Renal cortical epithelial cell (primary cell): ENCODE data around the gene KIRREL1. TPM values are rescaled to one million over a fixed set of nuclear protein-coding genes. Genes with fewer than 3 reads are reported as not detected.
A peak's percentile ranks its signal among the peaks of the same experiment; 100 is the strongest.

Experiments used
- DNase-seq: peaks from one replicate; pipeline ENCODE4 v3.0.0-alpha.2; 2011; ENCODE audit warnings: low read depth
- total RNA-seq: library from RNA; depleted of rRNA; stranded (reverse); fragments of >200 nt; gene quantifications from 2 replicates; pipeline ENCODE4 v1.2.3, GENCODE V29; 2014

KIRREL1 gene
- 161 and 297 TPM in 2 replicates for total RNA-seq

DNA sequence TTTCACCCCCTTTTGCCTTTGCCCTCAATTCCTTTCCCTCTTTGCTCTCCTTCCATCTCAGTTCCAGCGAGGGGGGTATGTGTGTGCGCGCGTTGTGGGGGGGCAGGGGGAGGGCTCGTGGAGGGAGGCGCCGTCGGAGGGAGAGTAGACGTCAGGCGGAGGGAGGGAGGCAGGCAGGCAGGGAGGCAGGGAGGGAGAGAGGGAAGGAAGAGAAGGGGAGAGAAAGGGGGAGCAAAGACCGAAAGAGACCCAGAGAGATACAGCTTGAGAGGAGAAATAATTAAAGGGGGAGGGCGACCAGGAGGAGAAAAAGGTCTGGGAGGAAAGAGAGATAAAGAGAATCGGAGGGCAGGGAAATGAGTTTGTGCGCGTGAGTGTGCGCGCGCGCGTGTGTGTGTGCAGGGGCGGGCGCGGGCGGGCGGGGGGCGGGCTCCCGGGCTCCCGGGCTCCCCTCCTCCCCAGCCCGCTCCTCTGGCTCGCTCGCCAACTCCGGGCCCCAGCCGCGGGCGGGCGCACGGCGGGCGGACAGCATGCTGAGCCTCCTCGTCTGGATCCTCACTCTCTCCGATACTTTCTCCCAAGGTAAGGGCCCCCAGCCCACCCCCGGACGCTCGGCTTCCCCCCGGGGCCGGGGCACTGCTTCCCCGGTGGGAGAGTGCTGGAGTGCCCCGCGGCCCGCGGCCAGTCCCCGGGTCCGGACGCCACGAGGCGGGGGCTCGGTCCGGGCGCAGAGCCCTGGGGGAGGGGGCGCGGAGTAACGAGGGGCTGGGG lies at the start of gene KIRREL1:
TSS of gene KIRREL1 (plus strand) at position 499 of the 771 bp plus-strand sequence. CDS start at position 531, 32 bp downstream.
- DNase-seq, result no peak

DNA sequence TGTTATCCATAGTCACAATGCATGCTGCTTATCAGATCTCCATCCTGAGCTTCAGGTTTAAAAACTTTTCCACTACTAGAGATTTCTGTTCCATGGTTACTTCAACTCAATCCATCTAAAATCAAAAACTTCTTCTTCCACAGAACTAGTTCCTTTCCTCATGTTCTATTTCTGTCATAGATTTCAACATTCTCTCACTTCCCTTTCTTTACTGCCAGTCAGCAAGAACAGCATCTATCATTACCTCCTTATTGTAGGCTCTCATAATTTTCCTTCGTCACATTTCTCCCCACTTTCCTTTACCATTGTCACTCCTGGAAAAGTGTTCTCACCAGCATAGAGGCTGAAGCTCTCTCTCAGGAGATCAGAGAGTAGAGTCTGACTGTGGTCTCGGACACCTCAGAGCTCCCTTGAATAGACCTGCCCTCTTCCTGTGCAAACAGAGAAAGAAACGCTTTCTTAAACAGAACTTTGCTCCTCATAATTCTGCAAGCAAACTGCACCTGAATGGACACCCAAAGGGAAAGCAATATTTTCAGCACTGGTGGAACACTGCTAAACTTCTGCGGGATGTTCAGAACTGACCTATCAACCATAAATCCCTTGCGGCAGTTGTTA lies 48.7 kb upstream of the KIRREL1 start:
- no peak for DNase-seq

DNA sequence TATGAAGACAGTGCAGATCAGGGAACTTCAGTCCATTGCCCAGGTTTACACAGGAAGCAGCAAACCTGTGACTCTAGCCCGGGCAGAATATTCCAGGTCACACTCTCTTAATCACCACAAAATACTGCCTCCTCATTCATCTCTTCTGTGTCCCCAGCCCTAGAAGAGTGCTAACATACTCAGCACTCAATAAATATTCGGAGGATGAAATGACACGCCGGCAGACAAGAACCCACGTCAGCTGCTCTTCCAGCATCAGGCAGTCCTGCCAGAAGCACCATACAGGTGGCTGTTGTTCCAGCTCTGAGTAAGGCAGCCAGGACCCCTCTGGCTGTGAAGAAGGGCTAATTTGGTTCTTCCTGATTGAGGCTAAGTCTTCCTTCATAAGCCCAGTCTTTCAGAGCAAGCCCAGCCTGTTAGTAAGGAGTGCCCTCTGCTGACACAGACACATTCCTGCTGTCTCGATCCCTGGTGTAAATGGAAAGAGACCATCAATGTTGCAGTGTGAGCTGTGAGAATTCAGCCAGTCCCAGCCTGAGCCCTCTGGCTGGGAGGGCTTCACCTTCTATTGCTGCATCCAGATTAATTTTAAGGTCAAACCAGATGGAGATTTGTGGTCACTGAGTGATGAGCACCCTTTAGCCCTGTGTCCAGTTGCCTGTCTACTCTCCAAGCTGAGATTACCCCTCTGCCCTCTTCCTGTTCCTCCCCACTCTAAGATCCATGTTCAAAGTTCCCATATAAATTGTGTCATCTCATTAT lies 45.0 kb upstream of the KIRREL1 start:
- DNase-seq, result peak; percentile 65

DNA sequence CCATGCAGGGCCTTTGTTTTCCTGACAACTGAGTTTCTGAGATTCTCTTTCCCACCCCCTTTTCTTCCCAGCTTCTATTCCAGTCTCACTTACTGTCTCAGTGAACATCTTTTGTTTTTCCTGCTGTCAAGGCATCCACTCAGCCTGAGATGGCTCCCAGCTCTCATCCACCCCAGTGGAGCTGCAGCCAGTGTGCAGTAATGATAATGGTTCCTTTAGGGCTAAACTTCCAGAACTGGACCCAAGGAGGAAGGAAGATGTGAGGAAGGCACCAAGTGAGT lies 44.4 kb upstream of the KIRREL1 start:
- no peak for DNase-seq

DNA sequence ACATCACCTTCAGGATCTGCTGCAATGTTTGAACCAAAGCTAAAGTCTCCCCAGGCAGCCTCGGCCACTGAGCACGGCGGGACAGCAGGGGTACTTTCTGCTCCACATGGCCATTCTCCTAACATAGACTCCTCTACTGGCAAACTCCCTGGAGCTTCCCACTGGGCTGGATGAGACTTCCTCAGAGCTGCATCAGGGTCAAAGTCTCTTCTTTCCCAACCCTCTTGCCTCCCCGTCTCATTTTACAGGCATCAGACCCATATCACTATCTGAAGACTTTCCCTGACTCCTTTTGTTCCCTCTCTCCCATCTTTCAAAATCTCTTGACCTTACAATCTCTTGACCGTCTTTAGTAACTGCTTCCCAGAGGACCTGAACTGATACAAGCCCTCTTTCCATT lies 42.2 kb upstream of the KIRREL1 start:
- DNase-seq, result no peak

DNA sequence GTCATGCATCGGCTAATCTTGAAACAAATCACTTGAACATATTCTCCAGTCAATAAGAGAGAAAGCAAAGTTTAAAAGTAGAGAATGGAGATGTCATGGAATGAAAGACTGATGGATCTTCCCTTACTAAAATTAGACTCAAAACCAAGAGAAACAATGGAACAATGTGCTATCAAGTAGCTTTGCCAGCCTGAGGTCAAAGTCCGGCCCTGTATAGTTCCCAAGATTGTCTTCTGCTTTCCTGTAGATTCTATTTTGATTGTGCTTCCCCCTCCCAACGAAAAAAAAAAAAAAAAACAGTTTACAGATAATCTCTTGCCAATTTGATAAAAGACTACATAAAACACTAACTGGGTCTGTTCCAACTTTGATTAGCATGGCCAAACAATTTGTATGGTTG lies 40.8 kb upstream of the KIRREL1 start:
- DNase-seq, result peak; percentile 27

DNA sequence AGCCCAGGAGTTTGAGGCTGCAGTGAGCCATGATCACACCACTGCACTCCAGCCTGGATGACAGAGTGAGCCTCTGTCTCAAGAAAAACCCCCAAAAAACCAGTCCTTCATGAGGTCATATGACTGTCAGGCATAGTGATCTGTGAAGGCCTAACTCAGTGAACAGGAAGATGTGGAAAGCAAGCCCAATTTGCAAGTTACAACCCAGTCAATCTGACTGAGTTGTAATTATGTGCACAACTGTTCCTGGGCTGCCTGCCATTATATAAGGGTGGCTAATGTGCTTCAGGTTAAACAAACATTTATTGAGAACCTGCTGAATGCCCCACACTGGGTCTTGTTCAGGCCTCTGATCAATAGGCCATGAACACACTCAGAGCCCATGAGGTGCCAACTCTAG lies 38.2 kb upstream of the KIRREL1 start:
- no peak for DNase-seq

DNA sequence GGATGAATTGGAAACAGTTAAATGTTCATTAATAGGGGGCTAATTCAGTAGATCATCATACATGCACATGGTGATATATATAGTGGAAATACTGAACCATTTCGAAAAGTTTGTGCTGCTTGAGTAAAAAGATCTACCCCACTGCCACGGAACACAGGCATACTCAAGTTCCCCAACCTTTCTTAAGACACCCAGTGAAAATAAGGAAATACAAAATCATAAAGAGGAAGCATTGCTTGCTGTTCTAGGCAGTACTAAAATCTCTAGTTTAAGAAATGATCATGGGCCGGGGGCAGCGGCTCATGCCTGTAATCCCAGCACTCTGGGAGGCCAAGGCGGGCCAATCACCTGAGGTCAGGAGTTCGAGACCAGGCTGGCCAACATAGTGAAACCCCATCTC lies 37.6 kb upstream of the KIRREL1 start:
- no peak for DNase-seq

DNA sequence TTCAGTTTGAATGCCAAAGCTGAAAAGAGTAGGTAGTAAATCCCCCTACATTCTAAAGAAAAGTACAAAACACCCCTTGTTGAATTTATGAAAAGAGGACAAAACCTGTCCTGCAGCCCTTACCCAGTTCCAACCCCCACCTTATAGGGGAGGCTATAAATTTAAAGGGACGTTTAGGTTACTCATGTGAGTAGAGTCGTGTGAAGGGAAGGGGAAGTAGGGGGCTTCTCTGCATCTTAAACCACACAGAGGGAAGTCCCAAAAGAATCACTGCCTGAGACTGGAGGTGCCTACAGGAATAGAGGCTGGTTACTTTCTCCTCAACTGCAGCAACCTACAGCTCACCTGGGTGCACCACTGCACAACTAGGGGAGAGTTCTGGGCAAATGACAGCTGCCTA lies 36.7 kb upstream of the KIRREL1 start:
- DNase-seq, result no peak

DNA sequence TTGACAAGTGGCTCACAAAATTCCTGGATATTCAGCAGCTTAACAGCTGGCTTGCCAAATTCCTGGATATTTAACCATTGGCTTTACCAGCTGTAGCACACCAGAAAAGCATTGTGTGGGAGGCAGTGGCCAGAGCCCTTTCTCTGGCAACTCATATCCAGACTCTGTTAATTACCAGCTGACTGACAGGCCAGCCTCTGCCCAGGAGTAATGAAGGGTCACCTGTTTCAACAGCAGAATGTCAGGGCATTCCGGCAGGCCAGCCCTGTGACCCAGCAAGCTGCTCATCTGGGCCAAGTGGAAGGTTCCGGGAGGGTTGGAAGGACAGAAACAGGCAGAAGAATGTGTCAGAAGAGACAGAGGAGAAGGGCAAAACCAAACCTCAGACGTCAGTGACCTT lies 35.2 kb upstream of the KIRREL1 start:
- DNase-seq, result peak; percentile 47

DNA sequence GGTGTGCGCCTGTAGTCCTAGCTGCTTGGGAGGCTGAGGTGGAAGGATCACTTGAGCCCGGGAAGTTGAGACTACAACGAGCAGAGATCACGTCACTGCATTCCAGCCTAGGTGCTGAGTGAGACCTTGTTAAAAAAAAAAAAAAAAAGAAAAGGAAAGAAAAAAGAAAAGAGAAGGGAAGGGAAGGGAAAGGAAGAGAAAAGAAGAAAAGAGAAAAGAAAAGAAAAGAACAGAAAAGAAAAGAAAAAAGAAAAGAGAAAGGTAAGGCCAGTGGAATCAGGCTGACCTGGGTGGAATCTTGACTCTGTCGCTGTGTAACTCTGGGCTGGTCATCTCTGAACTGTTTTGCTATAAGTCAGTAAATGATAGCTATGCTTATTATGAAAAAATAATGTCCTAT lies 33.7 kb upstream of the KIRREL1 start:
- DNase-seq, result no peak

DNA sequence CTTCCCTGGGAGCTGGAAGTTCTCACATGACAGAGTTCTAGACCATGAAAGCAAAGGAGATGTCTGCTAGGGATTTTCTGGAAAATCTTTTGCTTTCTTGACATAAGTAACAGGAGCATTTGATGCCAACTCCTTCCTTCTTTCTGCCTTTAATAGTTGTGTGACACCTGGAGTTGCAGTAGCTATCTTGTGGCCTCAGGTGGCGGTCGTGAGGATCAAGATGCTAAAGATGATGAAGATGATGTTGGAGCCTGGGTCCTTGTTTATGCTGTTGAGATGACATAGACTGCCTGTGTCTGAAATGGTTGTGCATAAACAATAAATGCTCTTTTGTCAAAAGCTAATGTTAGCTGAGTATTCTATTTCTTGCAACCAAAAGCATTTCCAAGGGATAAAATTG lies 32.7 kb upstream of the KIRREL1 start:
- no peak for DNase-seq

DNA sequence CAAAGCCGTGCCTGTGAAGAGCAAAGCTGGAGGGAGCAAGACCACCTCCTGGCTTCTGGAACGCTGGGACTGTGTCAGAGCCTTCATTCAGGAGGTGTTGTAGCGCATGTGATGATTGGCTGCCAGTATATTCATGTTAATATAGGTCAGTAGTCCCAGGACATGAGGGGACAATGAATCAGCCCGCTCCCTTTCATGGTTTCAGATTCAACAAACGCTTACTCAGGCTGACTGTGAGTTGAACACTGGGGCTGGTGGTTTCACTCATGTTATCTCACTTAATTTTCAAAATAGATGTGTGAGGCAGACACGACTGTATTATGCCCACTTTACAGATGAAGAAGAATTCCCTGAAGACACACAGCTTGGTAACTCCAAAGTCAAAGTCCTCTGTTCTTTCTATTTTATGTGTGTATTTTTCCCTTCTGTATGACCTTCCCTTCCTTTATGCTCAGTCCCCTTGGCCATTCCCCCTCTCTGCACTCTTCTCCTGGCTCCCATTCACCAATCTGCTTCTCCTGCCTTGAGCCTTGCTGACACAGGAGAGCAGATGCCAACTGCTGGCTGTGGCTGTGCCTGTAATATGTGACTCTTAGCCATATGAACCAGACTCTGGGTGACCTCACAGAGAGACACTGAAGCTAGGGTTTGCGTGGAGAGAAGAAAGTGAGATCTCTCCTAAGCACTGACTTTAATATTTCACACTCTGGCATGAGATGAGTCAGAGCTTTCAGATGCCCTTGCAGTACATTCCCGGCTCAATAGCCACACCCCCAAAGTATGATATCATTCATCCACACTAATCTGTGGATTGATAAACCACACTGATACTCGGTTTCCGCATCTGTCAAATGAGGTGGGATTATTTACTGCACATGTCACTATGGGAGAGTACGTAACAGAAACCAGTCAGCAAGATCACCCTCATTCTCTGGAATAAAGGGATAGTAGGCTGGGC lies 31.4 kb upstream of the KIRREL1 start:
- DNase-seq, result peak; percentile 83

DNA sequence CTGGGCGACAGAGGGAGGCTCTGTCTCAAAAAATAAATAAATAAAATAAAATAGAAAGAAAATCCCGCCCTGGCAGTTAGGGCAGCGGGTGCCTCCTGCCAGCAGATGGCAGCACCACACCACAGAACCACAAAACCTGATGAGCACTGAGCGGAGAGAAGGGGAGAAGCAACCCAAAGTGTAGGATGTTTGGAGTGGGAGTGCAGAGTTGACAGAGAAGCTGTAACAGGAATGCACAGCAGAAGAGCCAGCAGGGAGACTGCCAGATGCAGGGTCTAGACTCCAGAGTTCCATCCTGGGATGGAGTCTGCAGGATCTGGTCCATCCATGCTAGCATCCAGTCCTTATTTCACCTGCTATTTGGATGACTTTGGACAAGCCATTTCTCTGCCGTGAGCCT lies 29.7 kb upstream of the KIRREL1 start:
- peak; percentile 54 for DNase-seq

DNA sequence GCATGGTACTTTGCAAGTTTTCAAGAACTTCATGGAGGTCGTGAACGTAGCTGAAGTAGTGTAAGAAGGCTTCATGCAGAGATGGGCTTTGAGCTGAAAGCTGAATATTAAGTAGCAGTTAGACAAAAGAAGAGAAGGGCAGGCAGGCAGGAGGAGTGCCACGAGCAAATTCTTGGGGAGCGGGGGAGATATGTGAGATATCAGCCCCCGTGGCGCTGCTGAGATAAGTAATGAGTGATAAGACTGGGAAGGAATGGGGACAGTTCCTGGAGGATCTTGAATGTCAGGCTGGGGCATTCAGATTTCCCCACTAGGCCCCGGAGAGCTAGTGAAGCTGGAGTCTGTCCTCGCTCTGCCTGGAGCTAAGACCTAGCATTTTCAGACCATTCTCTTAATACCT lies 27.9 kb upstream of the KIRREL1 start:
- no peak for DNase-seq

DNA sequence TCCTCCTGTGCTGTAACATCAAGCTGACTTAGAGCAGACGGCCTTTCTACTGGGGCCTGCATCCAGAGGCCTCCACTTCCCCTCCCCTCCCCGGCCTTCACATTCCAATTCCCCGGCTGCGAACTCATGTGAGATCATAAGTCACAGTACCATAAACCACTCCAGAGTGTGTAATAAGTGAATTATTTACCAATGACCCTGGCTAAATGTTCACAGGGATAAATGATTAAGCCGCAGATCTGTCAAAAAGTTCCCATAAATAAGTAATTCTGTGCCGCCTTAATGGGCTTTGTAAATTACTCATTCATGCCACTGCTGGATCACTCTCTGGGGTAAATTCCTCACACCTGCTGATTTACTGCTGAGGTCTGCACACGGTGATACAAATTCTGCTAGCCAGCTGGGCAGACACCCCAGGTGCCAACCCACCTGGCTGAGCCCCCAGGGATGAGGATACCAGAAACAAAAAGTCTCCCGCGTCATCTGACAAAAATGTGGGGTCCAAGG lies 27.4 kb upstream of the KIRREL1 start:
- DNase-seq, result peak; percentile 100

DNA sequence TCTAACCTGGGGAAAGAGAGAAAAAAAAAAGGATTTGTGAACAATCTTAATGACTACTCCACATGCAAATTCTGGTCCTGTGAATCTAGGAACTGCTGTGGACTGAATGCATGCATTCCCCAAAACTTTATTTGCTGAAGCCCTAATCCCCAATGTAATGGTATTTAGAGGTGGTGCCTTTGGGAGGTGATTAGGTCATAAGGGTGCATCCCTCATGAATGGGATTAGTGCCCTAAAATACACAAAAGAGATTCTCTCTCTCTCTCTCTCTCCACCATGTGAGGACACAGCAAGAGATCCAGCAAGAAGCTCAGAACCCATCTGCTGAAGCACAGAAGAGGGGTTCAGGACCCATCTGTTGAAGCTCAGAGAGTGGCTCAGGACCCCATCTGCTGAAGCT lies 26.2 kb upstream of the KIRREL1 start:
- DNase-seq, result no peak

DNA sequence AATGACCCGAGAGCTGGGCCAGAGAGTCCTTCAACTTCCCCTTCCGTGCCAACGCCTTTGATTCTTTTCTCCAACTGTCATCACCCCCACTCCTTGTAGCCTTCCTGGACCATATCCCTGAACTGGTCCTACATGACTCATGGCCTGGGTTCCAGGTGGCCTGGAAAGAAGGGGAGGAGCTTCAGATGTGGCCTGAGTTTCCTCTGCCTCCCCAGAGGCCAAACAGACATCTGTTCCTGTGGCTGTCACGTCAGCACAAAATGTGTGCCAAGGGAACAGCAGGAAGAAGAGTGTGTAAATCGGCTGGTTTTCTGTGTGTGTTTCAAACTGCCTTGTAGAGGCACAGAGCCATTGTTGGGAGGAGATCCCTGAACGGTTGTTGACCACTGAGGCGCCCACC lies 24.9 kb upstream of the KIRREL1 start:
- peak; percentile 96 for DNase-seq

DNA sequence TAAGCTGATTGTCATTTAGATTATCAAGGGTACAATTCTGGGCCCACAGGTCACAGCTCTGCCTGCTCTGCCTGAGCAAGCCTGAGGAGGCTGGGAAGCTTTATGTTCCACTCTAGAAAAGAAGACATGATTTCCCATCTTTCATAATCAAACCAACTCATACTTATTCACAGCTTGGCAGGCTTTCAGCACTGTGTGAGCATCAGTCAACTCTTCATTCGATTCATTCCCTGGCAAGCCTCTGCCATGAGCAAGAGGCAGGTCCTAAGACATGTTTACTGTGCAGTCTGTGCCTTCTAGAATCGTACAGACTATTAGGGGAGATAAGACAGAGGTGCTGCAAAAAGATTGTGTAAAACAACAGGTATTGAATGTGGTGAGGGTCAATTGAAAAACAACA lies 24.5 kb upstream of the KIRREL1 start:
- DNase-seq, result peak; percentile 86

DNA sequence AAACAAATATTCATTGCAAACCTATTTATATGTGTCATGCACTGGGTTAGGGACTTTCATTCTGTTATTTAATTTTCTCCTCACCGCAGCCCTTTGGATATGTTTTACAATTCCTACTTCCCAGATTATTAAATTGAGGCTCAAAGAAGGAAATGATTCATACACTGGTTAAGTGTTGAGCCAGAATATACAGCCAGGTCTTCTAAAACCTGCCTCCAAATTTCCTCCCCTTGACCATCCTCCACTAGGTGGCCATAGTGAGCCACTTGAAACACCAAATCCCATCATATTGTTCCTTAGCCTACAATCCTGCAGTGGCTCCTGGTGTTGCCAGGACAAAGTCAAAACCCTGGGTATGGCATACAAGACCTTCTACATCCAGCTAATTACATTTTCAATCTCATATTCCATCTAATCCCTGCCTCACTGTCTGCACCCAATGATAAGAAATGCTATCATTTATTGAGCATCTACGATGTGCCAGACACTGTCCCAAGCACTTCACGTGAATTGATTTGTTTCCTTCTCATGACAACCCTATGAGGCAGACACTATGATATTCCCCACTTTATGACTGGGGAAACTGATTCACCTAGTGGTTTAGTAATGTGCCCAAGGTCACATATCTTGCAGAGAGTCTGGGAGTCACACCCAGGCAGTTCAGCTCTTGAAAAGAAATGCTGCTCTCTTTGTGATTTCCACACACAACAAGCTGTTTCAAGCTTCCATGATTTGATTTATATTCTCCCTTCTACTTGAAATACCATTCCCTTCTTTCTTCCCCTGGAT lies 23.6 kb upstream of the KIRREL1 start:
- DNase-seq, result peak; percentile 87

DNA sequence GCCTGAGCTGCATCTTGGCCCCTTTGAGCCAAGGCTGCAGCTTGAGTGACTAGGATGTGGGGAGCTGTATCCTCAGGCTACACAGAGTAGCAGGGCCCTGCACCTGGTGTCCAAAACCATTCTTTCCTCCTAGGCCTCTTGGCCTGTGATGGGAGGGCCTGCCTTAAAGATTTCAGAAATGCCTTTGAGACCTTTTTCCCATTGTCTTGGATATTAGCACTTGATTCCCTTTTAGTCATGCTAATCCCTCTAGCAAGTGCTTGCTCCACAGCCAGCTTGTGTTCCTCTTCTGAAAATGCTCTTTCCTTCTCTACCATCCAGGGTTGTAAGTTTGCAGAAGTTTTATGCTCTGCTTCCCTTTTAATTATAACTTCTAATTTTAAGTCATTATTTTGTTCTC lies 21.7 kb upstream of the KIRREL1 start:
- no peak for DNase-seq
